SU-DHL-6 (cell line): ENCODE measurements around the gene SLC6A3.

ENCODE experiments used
- H2AFZ ChIP-seq: fragments of 200-600 bp; sonication (generic); 2 replicates; pipeline ENCODE4 v1.6.1; 2014; ENCODE audit warnings: low read depth, mild to moderate bottlenecking, moderate library complexity, mixed read lengths, antibody characterized with exemption, low read length; ENCODE audit not compliant: severe bottlenecking
- H3F3A ChIP-seq: fragments of 200-600 bp; shearing (Covaris generic); 2 replicates; pipeline ENCODE4 v1.6.0; 2016; ENCODE audit warnings: antibody characterized with exemption, mild to moderate bottlenecking; ENCODE audit not compliant: insufficient read depth
- H3K27ac ChIP-seq: fragments of 200-600 bp; sonication (generic); 2 replicates; pipeline ENCODE4 v1.5.1; 2016; ENCODE audit warnings: low read depth, mild to moderate bottlenecking, low read length, moderate library complexity, mixed read lengths
- H3K27me3 ChIP-seq: fragments of 200-600 bp; sonication (generic), shearing (Covaris generic); 2 replicates; pipeline ENCODE4 v1.6.0; 2014; ENCODE audit warnings: mild to moderate bottlenecking, low read length
- H3K36me3 ChIP-seq: fragments of 200-600 bp; sonication (generic); 2 replicates; pipeline ENCODE4 v1.6.1; 2014; ENCODE audit warnings: mild to moderate bottlenecking, low read length, mixed read lengths
- H3K4me2 ChIP-seq: fragments of 300-600, 200-600 bp; shearing (Covaris generic), sonication (generic); 2 replicates; pipeline ENCODE4 v1.6.0; 2014; ENCODE audit warnings: low read length, low read depth, mild to moderate bottlenecking; ENCODE audit not compliant: poor library complexity, severe bottlenecking
- H3K4me3 ChIP-seq: fragments of 200-600 bp; sonication (generic); 2 replicates; pipeline ENCODE4 v1.5.1; 2014; ENCODE audit warnings: antibody characterized with exemption, low read length, mild to moderate bottlenecking, mixed read lengths; ENCODE audit not compliant: insufficient read depth, poor library complexity, severe bottlenecking
- H3K79me2 ChIP-seq: fragments of 200-600 bp; sonication (generic); 2 replicates; pipeline ENCODE4 v1.6.1; 2014; ENCODE audit warnings: mild to moderate bottlenecking, low read length, moderate library complexity; ENCODE audit not compliant: insufficient read depth
- H3K9ac ChIP-seq: fragments of 200-600 bp; sonication (generic); 2 replicates; pipeline ENCODE4 v1.7.0; 2014; ENCODE audit warnings: mild to moderate bottlenecking, low read length
- H3K9me2 ChIP-seq: fragments of 200-600 bp; sonication (generic); replicated peaks from 2 replicates; pipeline ENCODE4 v1.6.1; 2014; ENCODE audit warnings: low read length; ENCODE audit not compliant: insufficient read depth
- H3K9me3 ChIP-seq: fragments of 200-600 bp; sonication (generic); 2 replicates; pipeline ENCODE4 v1.6.1; 2014; ENCODE audit warnings: low read length, mixed read lengths; ENCODE audit not compliant: insufficient read depth
- H4K20me1 ChIP-seq: fragments of 200-600 bp; sonication (generic); 2 replicates; pipeline ENCODE4 v1.6.1; 2014; ENCODE audit warnings: low read depth, mild to moderate bottlenecking, antibody characterized with exemption, low read length, moderate library complexity, mixed read lengths
- CTCF ChIP-seq: fragments of 200-600 bp; sonication (generic); IDR thresholded peaks from one replicate; pipeline ENCODE4 v1.5.1; 2017; ENCODE audit warnings: antibody characterized with exemption, mild to moderate bottlenecking, low read length, moderate library complexity; ENCODE audit not compliant: insufficient read depth, poor library complexity, severe bottlenecking
- EZH2phosphoT487 ChIP-seq: fragments of 200-600 bp; sonication (generic), shearing (Covaris generic); conservative IDR thresholded peaks from 2 replicates; pipeline ENCODE4 v1.6.1; 2018; ENCODE audit warnings: mild to moderate bottlenecking, antibody characterized with exemption, low read length, moderate library complexity, mixed read lengths

Gene SLC6A3

GRCh38 chr5:1420211-1421195 is 24.7 kb downstream of the SLC6A3 start:
- no peaks in the 10 kb centered on the region for H3K9me2 ChIP-seq
- no peaks in the 10 kb centered on the region for H3F3A ChIP-seq
- no peak overlapping the region for H3K9ac ChIP-seq
- no peak for TF ChIP-seq CTCF
- TF ChIP-seq EZH2phosphoT487, result no peak
- no peak overlapping the region for H3K27ac ChIP-seq
- H3K27me3 ChIP-seq, result no peaks in the 10 kb centered on the region
- H3K9me3 ChIP-seq, result no peaks in the 10 kb centered on the region
- H3K4me2 ChIP-seq, result no peak overlapping the region
- H2AFZ ChIP-seq, result no peak overlapping the region
- no peak overlapping the region for H3K4me3 ChIP-seq
- H4K20me1 ChIP-seq, result no peaks in the 10 kb centered on the region
- no peaks in the 10 kb centered on the region for H3K79me2 ChIP-seq
- H3K36me3 ChIP-seq, result no peaks in the 10 kb centered on the region

GRCh38 chr5:1419476-1420210 is 25.6 kb downstream of the SLC6A3 start:
- no peaks in the 10 kb centered on the region for H3F3A ChIP-seq
- no peak overlapping the region for H3K27ac ChIP-seq
- H3K9ac ChIP-seq, result no peak overlapping the region
- H2AFZ ChIP-seq, result no peak overlapping the region
- no peaks in the 10 kb centered on the region for H3K27me3 ChIP-seq
- no peaks in the 10 kb centered on the region for H3K79me2 ChIP-seq
- H3K4me2 ChIP-seq, result no peak overlapping the region
- H4K20me1 ChIP-seq, result no peaks in the 10 kb centered on the region
- TF ChIP-seq EZH2phosphoT487 (no peak), CTCF (no peak)
- no peaks in the 10 kb centered on the region for H3K36me3 ChIP-seq
- H3K9me3 ChIP-seq, result no peaks in the 10 kb centered on the region
- H3K9me2 ChIP-seq, result no peaks in the 10 kb centered on the region
- no peak overlapping the region for H3K4me3 ChIP-seq

GRCh38 chr5:1418921-1419280 is 26.3 kb downstream of the SLC6A3 start:
- H3K27me3 ChIP-seq, result no peaks in the 10 kb centered on the region
- H3K79me2 ChIP-seq, result no peaks in the 10 kb centered on the region
- TF ChIP-seq EZH2phosphoT487 (no peak), CTCF (no peak)
- no peak overlapping the region for H3K27ac ChIP-seq
- H2AFZ ChIP-seq, result no peak overlapping the region
- H3K9me3 ChIP-seq, result no peaks in the 10 kb centered on the region
- H3K9ac ChIP-seq, result no peak overlapping the region
- H4K20me1 ChIP-seq, result no peaks in the 10 kb centered on the region
- H3K9me2 ChIP-seq, result no peaks in the 10 kb centered on the region
- H3K4me3 ChIP-seq, result no peak overlapping the region
- no peaks in the 10 kb centered on the region for H3F3A ChIP-seq
- H3K36me3 ChIP-seq, result no peaks in the 10 kb centered on the region
- no peak overlapping the region for H3K4me2 ChIP-seq
